Right hindlimb (tissue), 1 donor: ENCODE measurements around the gene PKP4.
"Not testable (repeated sequence)": the region's sequence is repeated elsewhere in the genome, so short reads cannot be mapped to it uniquely, and the experiment has no call there.

Experiments used
- DNase-seq: peaks from one replicate; pipeline ENCODE4 v3.0.0-alpha.2; 2018

Gene PKP4

GRCh38 chr2:158467248-158467647 is 10.5 kb downstream of the PKP4 start:
- DNase-seq: no peak

DNA sequence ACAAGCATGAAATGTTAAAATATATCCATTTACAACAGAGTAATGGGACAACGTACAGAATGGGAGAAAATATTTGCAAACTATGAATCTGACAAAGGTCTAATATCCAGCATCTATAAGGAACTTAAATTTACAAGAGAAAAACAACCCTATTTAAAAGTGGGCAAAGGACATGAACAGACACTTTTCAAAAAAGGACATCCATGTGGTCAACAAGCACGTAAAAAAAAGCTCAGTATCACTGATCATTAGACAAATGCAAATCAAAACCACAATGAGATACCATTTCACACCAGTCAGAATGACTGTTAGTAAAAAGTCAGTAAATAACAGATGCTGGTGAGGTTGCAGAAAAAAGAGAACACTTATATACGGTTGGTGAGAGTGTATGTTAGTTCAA is 16.1 kb downstream of the PKP4 start:
- DNase-seq: not testable (repeated sequence)

GRCh38 chr2:158473300-158473699 is 16.5 kb downstream of the PKP4 start:
- not testable (repeated sequence) for DNase-seq

- DNase-seq: no peak
Measured at GRCh38 chr2:158473719-158474392, 17.1 kb downstream of the PKP4 start.

- DNase-seq: not testable (repeated sequence)
Measured at GRCh38 chr2:158474526-158475011, 17.8 kb downstream of the PKP4 start.

GRCh38 chr2:158477202-158477601 is 20.4 kb downstream of the PKP4 start:
- no peak for DNase-seq

DNA sequence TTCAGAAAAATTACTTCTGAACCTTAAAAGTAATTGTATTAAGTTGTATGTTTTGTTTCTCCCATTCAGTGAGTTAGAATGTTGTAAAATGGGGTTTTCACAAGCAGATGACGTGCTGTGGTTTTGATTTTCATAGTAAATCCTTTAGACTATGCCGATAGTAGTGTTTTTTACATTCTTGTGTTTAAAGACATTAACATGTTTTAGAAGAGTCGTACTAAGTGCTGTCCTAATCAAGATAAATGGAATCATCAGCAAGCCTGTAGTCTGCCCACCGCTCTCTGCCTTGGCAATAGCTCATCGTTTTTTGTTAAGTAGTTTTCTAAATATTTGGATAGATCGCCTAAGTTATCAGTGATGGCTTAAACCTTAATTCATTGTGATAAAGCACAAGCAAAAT is 21.5 kb downstream of the PKP4 start:
- no peak for DNase-seq

DNA sequence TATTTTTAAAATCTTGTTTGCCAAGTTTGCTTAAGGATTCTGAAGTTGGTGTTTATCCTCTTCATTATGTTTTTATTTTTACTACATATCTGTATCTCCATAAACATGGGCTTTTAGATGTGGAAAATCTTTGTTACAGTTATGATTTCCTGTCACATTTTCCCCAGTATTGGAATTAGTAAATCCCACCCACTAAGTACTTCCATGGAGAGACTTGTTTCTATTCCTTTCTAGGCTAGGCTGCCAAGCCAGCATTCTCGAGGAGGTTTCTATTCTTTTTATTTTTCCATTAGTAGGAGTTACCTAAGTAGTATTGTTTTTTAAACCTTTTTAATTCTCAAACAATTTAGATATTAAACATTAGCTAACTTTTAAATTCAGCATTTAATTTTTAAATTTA is 22.1 kb downstream of the PKP4 start:
- DNase-seq: no peak

GRCh38 chr2:158481116-158481515 is 24.4 kb downstream of the PKP4 start:
- no peak for DNase-seq

GRCh38 chr2:158482594-158482993 is 25.8 kb downstream of the PKP4 start:
- no peak for DNase-seq

- DNase-seq: no peak
Measured at GRCh38 chr2:158484892-158485556, 28.3 kb downstream of the PKP4 start.

- no peak for DNase-seq
Measured at GRCh38 chr2:158486150-158486969, 29.6 kb downstream of the PKP4 start.

DNA sequence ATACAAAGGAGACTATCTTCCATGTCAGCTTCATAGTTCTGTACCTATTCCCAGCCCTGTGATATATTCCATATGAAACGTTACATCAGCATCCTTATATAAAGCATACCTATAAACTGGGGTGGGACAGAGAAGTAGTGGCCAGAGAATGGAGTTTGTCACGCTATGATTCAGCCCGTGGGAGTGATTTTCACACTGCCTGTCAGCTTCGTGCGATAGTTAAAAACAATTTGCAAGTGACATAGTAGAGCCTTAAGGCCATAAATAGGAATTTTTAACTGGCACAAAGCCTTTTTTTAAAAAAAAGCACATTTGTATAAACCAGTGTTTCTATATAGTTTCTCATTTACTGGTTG is 30.2 kb downstream of the PKP4 start:
- no peak for DNase-seq

DNA sequence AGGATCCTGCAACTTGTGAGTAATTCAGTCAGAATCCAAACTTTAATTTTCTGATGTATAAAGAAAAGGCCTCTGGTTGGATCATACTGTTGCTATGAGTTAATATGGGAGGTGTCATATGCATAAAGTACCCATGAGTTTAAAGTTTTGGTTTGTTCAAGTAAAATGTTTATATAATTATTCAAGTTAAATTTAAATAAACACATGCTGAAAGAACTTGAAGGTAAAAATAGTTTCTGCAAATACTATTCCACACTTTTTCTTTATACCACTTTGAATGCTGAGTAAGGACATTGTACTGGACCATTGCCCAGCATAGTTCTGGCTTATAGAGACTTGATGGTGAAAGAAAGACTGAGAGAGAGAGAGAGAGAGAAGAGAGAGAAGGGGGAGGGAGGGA is 30.7 kb downstream of the PKP4 start:
- DNase-seq: no peak

DNA sequence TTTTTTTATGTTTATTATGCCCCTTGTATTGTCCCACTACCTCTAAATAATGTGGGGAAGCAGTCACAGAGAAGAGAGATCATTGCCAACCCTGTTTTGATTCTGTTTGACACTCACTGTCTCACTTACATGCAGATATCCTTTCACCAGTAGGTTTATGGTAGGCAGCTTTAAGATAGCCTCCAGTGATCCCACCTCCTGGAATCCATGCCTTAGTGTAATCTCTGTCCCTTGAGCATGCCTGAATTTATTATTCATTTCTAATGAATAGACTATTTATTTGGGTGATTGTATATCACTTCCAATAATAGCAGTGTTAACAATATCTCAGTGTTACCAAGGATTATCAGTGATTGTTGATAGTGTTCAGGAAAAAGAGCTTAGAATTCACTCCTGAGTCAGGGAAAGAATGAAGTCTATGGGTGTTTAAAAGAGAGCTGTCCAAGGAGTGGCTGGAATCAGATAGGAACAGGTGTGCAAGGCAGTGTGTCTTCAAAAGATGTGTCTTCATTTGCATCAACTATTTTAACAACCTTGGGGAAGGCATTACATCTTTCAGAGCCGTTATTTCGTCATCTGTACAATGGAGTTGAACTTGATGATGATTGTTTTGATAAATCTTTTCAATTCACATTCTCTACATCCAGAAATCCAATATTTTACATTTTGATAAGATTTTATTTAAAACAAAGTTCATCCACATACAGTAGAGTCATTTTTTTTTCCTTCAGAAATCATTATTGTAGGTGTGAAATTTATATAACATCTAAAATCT is 31.9 kb downstream of the PKP4 start:
- DNase-seq: no peak

DNA sequence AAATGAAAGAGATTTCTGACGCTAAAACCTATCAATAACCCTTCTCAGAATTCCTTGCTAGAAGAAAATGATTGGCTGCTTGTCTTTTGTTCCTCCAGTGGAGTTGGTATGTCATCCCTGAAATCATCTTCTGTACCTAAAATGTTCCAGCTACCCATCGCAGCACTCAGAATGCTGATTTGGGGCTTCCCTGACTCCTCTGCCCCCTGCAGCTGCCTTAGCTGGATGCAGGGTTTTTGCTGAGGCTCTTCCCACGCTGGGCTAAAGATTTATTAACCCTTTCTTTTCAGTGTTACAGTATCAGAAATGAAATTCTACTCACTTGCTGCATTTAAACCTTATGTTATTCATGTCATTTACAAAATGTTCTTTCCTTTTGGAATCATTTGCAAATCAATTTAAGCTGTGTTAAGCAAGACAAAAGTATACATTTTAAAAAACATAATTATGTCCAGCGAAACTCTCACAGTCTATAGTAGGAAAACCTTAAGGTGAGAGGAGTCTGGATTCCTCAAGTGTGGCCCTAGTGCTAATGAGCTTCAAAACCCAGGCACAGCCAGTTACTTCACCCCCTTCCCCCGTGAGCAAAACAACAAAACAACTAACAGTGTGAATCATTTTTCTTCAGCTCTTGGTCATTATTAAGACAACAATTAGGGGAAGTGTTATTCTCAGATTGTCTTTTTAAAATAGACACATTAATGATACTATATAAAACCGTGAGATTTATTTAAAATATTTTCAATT is 32.8 kb downstream of the PKP4 start:
- no peak for DNase-seq

DNA sequence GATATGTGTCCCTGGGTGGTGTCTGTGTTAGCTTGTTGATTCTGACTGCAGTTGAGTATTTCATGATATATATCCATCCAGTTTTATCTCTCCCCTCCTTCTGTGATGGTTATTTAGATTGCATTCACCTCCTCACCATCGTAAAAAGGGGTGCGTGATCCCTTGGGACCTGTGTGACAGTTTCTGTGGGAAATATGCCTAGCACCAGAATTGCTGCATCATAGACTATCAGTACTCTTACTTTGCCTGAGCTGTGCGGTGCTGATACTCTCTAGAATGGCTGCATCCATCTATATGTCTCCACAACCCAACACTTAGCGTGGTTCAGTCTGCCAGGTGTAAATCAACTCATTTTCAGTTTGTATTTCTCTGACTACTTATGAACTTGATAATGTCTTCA is 34.3 kb downstream of the PKP4 start:
- no peak for DNase-seq

GRCh38 chr2:158493458-158493857 is 36.7 kb downstream of the PKP4 start:
- no peak for DNase-seq

DNA sequence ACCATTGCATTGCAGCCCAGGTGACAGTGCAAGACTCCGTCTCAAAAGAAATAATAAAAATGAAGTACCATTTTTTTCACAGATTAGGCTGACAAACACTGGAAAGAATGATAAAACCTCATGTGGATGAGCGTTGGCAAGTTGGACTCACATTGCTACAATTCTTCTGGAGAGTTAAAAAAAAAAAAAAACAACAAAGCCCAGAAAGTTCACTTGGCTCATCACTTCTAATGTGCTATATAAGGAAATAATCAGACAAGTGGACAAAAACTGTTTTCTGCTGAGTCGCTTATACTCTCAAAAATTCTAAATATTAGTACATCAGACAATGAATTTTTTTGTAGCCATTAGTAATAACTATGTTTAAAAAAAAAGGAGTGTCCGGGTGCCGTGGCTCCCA is 38.4 kb downstream of the PKP4 start:
- no peak for DNase-seq

DNA sequence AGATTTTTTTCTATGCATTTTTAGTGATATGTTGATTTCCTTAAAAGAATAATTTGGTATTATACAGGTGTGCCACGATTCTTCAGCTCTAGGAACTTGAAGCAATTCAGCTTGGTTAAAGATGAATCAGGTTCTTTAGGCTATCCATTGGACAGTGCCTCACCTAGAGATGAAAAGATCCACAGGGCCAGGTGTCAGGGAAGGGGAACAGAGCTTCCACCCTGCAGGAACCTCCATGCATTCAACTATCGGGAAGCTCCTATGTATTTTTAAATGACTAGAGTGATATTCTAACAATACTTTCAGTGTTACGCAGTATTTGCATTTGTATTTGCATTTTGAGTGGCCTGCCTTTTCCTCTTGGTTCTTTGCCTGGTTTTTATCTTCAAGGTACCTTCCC is 40.2 kb downstream of the PKP4 start:
- no peak for DNase-seq

DNA sequence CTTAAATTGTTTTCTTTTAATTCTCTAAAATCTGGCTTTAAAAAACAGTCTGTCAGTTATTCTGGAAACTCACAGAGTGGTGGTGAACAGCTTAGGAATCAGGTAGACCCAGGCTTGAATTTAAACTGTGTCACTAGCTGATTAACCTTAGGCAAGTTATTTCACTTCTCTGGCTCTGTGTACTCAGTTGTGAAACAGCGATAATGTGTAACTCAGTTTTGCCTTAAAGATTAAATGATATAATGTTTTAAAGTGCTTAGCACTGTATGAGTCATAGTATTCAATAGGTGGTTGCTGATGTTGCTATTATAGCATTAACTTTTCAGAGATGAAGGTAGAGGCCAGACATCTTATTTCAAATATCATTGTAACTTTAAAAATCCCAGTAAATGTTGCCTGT is 40.7 kb downstream of the PKP4 start:
- no peak for DNase-seq

- no peak for DNase-seq
Measured at GRCh38 chr2:158498043-158498748, 41.4 kb downstream of the PKP4 start.
